ENCODE measurements around the gene TBX1.

DNA sequence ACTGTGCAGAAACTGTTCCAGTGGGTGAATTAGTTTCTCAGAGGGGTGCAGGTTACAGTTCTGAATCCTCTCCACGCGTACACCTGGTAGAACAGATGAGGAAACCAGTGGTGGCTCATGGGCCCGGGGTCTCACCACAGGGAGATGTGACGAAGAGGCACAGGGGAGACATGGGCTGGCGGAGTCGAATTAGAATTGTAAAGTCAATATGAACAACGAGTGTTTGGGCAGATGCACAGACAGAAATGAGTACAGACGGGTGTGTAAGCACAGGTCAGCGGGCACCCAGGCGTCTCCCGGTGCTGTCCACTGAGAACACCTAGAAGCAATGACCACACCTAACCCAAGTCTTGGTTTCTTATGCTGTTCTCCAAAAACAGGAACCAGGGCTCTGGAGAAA, 52.3 kb downstream of the TBX1 start:
- TF ChIP-seq, protein P1, sequence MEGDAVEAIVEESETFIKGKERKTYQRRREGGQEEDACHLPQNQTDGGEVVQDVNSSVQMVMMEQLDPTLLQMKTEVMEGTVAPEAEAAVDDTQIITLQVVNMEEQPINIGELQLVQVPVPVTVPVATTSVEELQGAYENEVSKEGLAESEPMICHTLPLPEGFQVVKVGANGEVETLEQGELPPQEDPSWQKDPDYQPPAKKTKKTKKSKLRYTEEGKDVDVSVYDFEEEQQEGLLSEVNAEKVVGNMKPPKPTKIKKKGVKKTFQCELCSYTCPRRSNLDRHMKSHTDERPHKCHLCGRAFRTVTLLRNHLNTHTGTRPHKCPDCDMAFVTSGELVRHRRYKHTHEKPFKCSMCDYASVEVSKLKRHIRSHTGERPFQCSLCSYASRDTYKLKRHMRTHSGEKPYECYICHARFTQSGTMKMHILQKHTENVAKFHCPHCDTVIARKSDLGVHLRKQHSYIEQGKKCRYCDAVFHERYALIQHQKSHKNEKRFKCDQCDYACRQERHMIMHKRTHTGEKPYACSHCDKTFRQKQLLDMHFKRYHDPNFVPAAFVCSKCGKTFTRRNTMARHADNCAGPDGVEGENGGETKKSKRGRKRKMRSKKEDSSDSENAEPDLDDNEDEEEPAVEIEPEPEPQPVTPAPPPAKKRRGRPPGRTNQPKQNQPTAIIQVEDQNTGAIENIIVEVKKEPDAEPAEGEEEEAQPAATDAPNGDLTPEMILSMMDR (IDR thresholded peaks at IDR 0.05; ENCODE audit: insufficient read depth, low read length, poor library complexity, severe bottlenecking), result no peak
- TF ChIP-seq EZH2phosphoT487 (conservative IDR thresholded peaks at IDR 0.05; ENCODE audit: low read length), result no peak
